Activated CD4-positive, CD25-positive, alpha-beta regulatory T cell treated with anti-CD3 and anti-CD28 coated beads, Interleukin-2, amount 50 U/mL, for 72 hours (primary cell): ENCODE measurements around the gene PDSS2.
"Not testable (repeated sequence)": the region's sequence is repeated elsewhere in the genome, so short reads cannot be mapped to it uniquely, and the experiment has no call there.

Experiments used
- DNase-seq: peaks from one replicate; pipeline ENCODE4 v3.0.0; 2021

The PDSS2 gene

DNA sequence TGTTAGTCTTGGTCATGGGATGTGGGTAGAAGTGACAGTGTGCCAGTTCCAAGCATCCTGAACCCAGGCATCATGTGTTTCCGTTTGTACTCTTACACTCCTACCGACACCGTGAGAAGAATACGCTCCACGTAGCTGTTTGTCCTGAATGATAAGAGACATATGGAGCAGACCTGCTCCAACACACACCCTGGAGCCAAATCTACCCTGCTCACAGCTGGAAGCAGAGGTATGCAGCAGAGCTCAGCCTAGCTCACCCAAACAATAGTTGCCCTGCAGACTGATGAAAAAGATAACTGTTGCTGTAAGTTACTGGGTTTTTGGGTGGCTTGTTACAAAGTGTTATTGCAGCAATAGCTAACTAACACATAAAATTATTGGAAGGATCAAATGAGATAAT lies 14.3 kb upstream of the PDSS2 start:
- no peak for DNase-seq

DNA sequence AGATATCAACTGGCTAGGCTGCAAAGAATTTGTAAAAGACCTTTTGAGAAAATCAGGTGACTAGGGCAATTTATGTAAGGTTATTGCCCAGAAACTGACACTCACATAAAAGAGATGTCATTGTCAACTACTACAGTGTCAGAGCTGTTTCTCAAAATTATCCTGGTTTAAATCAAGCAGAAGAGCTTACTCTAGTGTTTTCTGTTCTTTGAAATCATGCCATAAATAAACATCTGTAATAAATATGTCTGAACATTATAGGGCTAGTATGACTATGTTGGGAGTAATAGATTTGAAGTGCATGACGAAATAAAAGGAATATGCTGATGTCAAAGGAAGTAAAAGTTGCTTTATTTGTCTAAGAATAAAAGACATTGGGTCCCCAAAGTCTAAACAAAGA lies 11.0 kb upstream of the PDSS2 start:
- DNase-seq: no peak

- no peak for DNase-seq
Observed at GRCh38 chr6:107466062-107466461, 6.7 kb upstream of the PDSS2 start.

GRCh38 chr6:107460083-107460631 lies 793 bp upstream of the PDSS2 start:
- DNase-seq: no peak

GRCh38 chr6:107458672-107459282 lies 587 bp downstream of the PDSS2 start:
- DNase-seq: no peak

DNA sequence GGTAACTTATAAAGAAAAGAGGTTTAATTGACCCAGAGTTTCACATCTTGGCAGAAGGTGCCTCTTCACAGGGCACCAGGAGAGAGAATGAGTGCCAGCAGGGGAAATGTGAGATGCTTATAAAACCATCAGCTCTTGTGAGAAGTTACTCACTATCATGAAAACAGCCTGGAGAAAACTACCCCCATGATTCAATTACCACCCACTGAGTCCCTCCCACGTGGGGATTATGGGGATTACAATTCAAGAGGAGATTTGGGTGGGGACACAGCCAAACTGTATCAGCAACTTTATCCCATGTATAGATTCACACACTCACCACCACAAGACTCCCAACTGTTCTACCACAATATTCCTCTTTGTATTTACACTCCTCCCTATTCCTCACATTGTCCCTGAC lies 10.6 kb downstream of the PDSS2 start:
- no peak for DNase-seq

DNA sequence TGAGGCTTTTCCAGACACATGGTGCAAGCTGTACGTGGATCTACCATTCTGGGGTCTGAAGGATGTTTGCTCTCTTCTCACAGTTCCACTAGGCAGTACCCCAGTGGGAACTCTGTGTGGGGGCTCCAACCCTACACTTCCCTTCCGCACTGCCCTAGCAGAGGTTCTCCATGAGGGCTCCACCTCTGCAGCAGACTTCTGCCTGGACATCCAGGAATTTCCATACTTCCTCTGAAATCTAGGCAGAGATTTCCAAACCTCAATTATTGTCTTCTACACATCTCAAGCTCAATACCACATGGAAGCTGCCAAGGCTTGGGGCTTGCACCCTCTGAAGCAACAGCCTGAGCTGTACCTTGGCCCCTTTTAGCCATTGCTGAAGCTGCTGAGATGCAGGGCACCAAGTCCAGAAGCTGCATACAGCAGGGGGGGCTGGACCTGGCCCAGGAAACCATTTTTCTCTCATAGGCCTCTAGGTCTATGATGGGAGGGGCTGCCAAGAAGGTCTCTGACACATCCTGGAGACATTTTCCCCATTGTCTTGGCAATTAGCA lies 11.6 kb downstream of the PDSS2 start:
- no peak for DNase-seq

GRCh38 chr6:107444277-107444676 lies 15.1 kb downstream of the PDSS2 start:
- DNase-seq: no peak

- no peak for DNase-seq
Observed at GRCh38 chr6:107443608-107444267, 15.6 kb downstream of the PDSS2 start.

DNA sequence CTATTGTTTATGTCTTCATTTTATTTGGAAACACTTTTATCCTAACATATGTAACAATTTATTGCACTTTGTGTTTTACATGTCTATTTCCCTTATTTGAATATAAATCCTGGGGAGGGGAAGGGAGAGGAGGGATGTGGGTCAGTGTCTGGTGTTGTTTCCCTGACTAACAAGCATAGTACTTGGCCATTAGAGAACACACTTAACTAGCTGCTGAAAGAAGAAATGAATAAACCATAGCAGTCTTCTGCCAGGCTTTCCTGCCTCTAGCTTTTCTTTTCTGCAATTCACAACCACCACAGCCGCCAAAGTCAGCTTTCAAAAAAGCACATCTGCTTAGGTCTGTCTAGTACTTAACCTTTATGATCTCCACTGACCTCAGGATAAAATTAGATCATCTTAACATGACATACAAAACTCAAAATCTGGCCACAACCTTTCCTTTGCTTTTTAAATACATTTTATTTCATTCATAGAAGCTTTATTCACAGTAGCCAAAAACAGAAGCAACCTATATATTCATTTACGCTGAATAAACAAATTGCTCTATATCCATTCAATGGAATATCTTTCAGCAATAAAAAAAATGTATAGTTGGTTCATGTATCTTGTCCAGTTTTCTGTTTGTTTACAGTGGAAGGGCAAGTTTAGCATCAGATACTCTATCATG lies 16.3 kb downstream of the PDSS2 start:
- no peak for DNase-seq

GRCh38 chr6:107441682-107442081 lies 17.7 kb downstream of the PDSS2 start:
- DNase-seq: no peak

DNA sequence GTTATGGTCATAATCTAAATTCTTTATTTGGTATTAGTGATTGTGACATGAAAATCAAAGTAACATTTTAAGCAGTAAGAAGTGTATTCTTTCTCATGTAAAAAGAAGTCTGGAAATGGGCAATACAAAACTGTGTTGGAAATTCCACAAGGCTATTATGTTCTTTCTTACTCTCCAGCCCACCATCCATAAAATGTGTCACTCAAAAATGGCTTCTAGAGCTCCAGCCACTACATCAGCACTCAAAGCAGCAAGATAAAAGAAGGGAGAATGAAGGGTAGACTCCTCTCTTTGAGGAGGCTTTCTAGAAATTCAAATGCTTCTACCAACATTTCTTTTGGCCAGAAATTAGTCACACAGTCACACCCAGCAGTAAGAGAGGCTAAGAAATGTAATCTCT lies 18.4 kb downstream of the PDSS2 start:
- DNase-seq: no peak

DNA sequence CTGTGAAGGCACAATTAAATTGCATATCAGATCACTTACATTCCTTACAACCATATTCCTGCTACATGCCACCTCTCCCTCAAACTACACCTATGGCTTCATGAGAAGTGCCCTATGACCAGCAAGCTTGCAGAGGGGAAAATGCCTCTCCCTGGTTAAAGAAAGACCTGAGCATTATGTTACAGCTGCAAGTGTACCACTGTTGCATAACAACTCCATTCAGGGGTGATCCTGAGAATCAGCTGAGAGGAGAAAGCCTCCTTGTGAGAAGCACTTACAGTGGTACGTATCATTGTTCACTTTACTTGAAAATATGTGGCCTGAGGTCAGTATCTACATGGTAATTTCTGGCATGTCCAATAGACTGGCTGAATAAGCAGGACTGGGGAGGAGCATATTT lies 20.0 kb downstream of the PDSS2 start:
- no peak for DNase-seq

DNA sequence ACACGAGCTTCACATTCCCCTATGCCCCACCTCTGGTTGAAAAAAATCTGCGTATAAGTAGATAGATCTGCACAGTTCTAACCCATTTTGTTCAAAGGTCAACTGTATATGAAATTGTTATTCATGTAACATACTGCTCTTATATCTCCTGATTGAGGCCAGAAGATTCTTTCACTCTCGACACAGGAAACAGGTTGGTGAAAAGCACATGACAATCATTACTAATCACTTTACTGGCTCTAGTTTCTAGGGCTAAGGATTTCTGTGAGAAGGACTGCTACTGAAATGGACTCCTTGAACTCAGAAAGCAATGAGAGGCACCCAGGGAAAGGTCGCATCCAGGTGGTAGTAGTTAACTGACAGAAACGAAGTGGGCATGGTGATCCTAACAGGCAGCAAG lies 21.7 kb downstream of the PDSS2 start:
- no peak for DNase-seq

GRCh38 chr6:107436881-107437280 lies 22.5 kb downstream of the PDSS2 start:
- DNase-seq: no peak

DNA sequence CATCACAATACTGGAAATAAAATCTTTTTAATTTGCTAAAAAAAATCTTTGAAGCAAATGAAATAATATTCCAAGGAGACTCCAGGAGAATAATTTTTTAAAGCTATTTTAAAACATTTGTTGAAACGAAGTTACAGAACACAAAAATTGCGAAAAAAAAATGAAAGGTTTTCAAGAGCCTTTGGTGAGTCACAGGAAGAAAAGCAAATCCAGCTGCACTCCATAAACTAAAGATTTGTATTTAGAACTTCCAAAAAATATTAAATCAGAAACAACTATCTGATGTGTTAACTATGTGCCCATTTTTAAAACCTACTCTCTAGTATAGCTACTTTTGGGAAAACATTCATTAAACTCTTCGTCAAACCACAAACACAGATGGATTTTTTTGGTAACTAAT lies 23.6 kb downstream of the PDSS2 start:
- no peak for DNase-seq

DNA sequence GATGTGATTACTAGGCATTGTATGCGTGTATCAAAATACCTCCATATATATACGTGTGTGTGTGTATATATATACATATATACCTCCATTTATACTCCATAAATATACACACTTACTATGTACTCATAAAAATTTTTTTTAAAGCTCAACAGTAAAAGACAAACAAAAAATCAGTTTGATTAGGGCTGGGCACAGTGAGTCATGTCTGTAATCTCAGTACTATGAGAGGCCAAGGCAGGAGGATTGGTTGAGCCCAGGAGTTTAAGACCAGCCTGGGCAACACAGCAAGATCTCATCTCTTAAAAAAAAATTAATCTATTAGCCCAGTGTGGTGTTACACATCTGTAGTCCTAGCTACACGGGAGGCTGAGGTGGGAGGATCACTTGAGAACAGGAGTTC lies 24.6 kb downstream of the PDSS2 start:
- no peak for DNase-seq

- not testable (repeated sequence) for DNase-seq
Observed at GRCh38 chr6:107425951-107426350, 33.4 kb downstream of the PDSS2 start.

- DNase-seq: no peak
Observed at GRCh38 chr6:107423474-107423990, 35.8 kb downstream of the PDSS2 start.

DNA sequence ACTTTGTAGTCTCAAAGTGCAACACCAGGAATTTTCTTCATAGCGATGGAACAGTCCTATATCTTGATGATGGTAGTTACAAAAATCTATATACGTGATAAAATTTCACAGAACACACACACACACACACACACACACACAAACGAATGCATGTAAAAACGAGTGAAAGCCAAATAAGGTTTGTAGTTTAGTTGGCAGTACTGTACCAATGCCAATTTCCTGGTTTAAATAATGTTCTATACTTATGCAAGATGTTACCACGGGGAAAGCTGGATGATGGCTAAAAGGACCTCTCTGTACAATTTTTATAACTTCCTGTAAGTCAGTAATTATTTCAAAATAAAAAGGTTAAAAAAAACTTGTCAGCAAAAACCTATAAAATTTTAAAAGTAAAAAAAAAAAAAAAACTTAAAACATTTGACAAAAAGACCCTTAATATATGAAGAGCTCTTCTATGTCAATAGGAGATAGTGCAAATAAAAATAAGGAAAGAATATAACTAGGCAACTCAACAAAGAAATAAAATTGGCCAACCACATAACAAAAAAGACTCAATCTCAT lies 37.6 kb downstream of the PDSS2 start:
- no peak for DNase-seq

DNA sequence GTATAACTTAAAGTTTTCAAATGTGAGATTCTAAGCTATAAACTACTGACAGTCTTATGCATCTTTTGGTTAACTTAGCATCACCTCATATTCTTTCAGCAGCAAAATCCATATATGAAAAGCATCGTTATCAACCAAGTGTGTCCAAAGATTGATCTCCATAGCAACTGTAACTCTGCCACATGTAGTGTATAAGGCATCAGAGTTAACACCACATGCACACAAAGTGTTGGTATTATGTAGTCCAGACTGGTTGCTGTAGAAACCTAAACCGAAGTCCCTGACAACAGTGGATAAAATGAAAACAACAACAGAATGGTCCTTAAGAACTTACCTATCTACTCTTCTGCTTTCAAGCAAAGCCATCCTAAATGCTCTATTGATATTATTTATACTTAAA lies 39.6 kb downstream of the PDSS2 start:
- no peak for DNase-seq

GRCh38 chr6:107418118-107418517 lies 41.2 kb downstream of the PDSS2 start:
- no peak for DNase-seq

- no peak for DNase-seq
Observed at GRCh38 chr6:107416145-107416544, 43.2 kb downstream of the PDSS2 start.
